Psoas muscle (tissue), 8 donors: ENCODE measurements around the gene IKBKE. TPM values are rescaled to one million over a fixed set of nuclear protein-coding genes. Genes with fewer than 3 reads are reported as not detected.

ENCODE experiments used
- ATAC-seq, 4 donors: fragments of 200-7000 bp; cut with Tn5 transposase; one replicate each; pipeline ENCODE4 v1.9.1; 2020; ENCODE audit warnings: moderate library complexity in 3 of 4, mild to moderate bottlenecking in 2 of 4
- DNase-seq, 2 donors: peaks; one replicate each; pipeline ENCODE4 v3.0.0-alpha.2; 2020
- H3K27ac ChIP-seq: fragments of 200-600 bp; one replicate; pipeline ENCODE4 v1.8.0; 2022
- H3K27me3 ChIP-seq, 3 donors: fragments of 200-600 bp in 1 of 3; one replicate each; pipeline versions ENCODE4 v1.6.1 to v1.8.0; 2013 to 2022; ENCODE audit warnings: low read length in 2 of 3, mild to moderate bottlenecking in 2 of 3, moderate library complexity in 1 of 3; ENCODE audit not compliant: insufficient read depth in 3 of 3
- H3K36me3 ChIP-seq, 2 donors: fragments of 200-600 bp in 1 of 2; one replicate each; pipeline versions ENCODE4 v1.6.1 to v1.8.0; 2013 to 2022; ENCODE audit warnings: low read depth in 1 of 2, mild to moderate bottlenecking in 1 of 2, moderate library complexity in 1 of 2; ENCODE audit not compliant: insufficient read depth in 1 of 2
- H3K4me1 ChIP-seq: fragments of 200-600 bp; one replicate; pipeline ENCODE4 v1.8.0; 2022
- H3K4me3 ChIP-seq: fragments of 200-600 bp; one replicate; pipeline ENCODE4 v1.8.0; 2022; ENCODE audit warnings: mild to moderate bottlenecking
- H3K9me3 ChIP-seq: fragments of 200-600 bp; one replicate; pipeline ENCODE4 v1.8.0; 2022
- CTCF ChIP-seq: fragments of 200-600 bp; IDR thresholded peaks from one replicate; pipeline ENCODE4 v1.8.0; 2022; ENCODE audit warnings: antibody characterized with exemption
- WGBS, 3 donors: extraction: QIAGEN DNeasy Blood & Tissue Kit; methylation state at CpG; one replicate each; pipeline versions ENCODE4 v1.1.6 to v1.1.7; 2013; 5-methylcytosine and 5-hydroxymethylcytosine counted together
- intact Hi-C, 2 donors: fragments of 100-400 bp; cut with DNase I; formaldehyde crosslinking; loops; one replicate each; pipeline versions ENCODE4 v1.11.0 to v1.14.2; 2022
- polyA plus RNA-seq, 3 donors: library from polyadenylated mRNA; stranded (reverse); fragments of 200-250 nt; gene quantifications; one replicate each; pipeline ENCODE4 v1.2.3, GENCODE V29; 2013
- total RNA-seq, 4 donors: library from RNA; stranded (reverse); fragmentation: NEBNext Ultra II Directional in 2 of 4; extraction: Animal tissue kit (Norgen Biotek cat#: 25700) in 2 of 4; gene quantifications; one replicate each; pipeline versions ENCODE4 v1.2.1 to v1.2.4, GENCODE V29; 2021 to 2023
- donor health status: healthy with polysubstance abuse.
- donor health status: DM: no; HTN: no; CAD: no; lungs with moderate emphysema.
- donor health status: Bipolar disorder and iron deficiency.
- donor health status: healthy.
- donor health status: DM: yes; HTN: yes; CAD: no.
- donor health status: DM: no; HTN: no; CAD: no.
- donor health status: DM: no; HTN: no; CAD: no.
- donor health status: DM: yes; HTN: yes; CAD: no.

IKBKE gene
- total and polyA plus RNA-seq, 7 donors, result 0.14 to 0.89 (median 0.44) TPM

GRCh38 chr1:206496131-206496793 lies 26.0 kb downstream of the IKBKE start:
- H3K27ac ChIP-seq, result no peak overlapping the region
- H3K4me1 ChIP-seq, result no peaks in the 10 kb centered on the region
- H3K9me3 ChIP-seq, result no peaks in the 10 kb centered on the region
- no peak for TF ChIP-seq CTCF
- DNase-seq, result peak in 1 of 2 donors; percentile 22
- intact Hi-C loops, result no loop called here
- WGBS, 3 donors, result 41 to 56% (median 43%) methylated on average over 6 of the region's 6 CpGs
- no peaks in the 10 kb centered on the region for H3K36me3 ChIP-seq
- H3K27me3 ChIP-seq, result no peaks in the 10 kb centered on the region
- ATAC-seq, result no peak
- H3K4me3 ChIP-seq, result no peak overlapping the region

GRCh38 chr1:206497363-206497762 lies 27.1 kb downstream of the IKBKE start:
- Histone ChIP-seq H3K36me3 (no peaks in the 10 kb centered on the region), H3K9me3 (no peaks in the 10 kb centered on the region), H3K27me3 (no peaks in the 10 kb centered on the region), H3K4me1 (no peaks in the 10 kb centered on the region), H3K27ac (no peak overlapping the region), H3K4me3 (no peak overlapping the region)
- no peak for ATAC-seq
- DNase-seq, result no peak
- no peak for TF ChIP-seq CTCF
- intact Hi-C loops, result no loop called here
- 76 to 88% (median 87%) methylated on average over 4 of the region's 4 CpGs for WGBS, 3 donors

- Histone ChIP-seq H3K27me3 (no peaks in the 10 kb centered on the region), H3K36me3 (no peaks in the 10 kb centered on the region), H3K27ac (no peak overlapping the region), H3K9me3 (no peaks in the 10 kb centered on the region), H3K4me3 (no peak overlapping the region), H3K4me1 (no peaks in the 10 kb centered on the region)
- intact Hi-C loops, result no loop called here
- no peak for ATAC-seq
- 73 to 79% (median 77%) methylated on average over 3 of the region's 3 CpGs for WGBS, 3 donors
- TF ChIP-seq CTCF, result no peak
- peak in 1 of 2 donors; percentile 39 for DNase-seq
Observed at GRCh38 chr1:206497774-206498173, 27.5 kb downstream of the IKBKE start.

GRCh38 chr1:206498685-206499084 lies 28.4 kb downstream of the IKBKE start:
- TF ChIP-seq CTCF, result no peak
- peaks cover 7% of the 10 kb centered on the region for H3K4me1 ChIP-seq
- no peaks in the 10 kb centered on the region for H3K36me3 ChIP-seq
- no peak overlapping the region for H3K27ac ChIP-seq
- intact Hi-C loops, result no loop called here
- H3K9me3 ChIP-seq, result no peaks in the 10 kb centered on the region
- no peak overlapping the region for H3K4me3 ChIP-seq
- H3K27me3 ChIP-seq, result no peaks in the 10 kb centered on the region
- WGBS, 3 donors, result 89 to 92% (median 92%) methylated on average over 2 of the region's 2 CpGs
- ATAC-seq (no peak), DNase-seq (peak in 1 of 2 donors; percentile 14)

DNA sequence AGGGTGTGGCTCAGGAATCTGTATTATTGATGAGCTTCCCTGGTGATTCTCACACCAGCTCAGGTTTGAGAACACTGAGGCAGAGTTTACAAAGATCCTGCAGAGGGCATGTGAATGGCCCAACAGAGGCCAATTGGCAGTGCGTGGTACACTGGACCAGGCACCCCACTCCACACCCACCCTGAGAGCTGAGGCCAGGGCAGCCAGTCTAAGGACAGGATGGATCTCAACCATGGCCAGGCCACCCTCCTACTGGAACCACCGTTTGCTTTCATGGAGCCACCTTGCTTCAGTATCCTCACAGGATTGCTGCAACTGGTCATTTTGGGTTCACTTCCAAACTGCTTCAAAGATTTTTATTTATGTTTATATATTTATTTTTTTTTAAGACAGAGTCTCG lies 29.8 kb downstream of the IKBKE start:
- H3K4me1 ChIP-seq, result peaks cover 14% of the 10 kb centered on the region
- H3K36me3 ChIP-seq, result no peaks in the 10 kb centered on the region
- intact Hi-C loops, result no loop called here
- ATAC-seq (no peak), DNase-seq (no peak)
- no peak overlapping the region for H3K27ac ChIP-seq
- no peaks in the 10 kb centered on the region for H3K9me3 ChIP-seq
- H3K4me3 ChIP-seq, result no peak overlapping the region
- no peaks in the 10 kb centered on the region for H3K27me3 ChIP-seq
- no peak for TF ChIP-seq CTCF
- WGBS, 3 donors, result 85 to 90% (median 87%) methylated on average over 3 of the region's 3 CpGs
